Measurements from ENCODE around the gene ETDB. TPM values are rescaled to one million over a fixed set of nuclear protein-coding genes. Genes with fewer than 3 reads are reported as not detected.
"Not testable (repeated sequence)": the region's sequence is repeated elsewhere in the genome, so short reads cannot be mapped to it uniquely, and the experiment has no call there.

The ETDB gene
- not detected in 2 replicates for total RNA-seq

- not testable (repeated sequence) for DNase-seq (ENCODE audit: low read depth in 2 of 2)
These were observed at the start of gene ETDB for GRCh38 chrX:135120056-135120576. TSS of gene ETDB (minus strand) at chrX:135120526. CDS start at chrX:135119261, 1,265 bp downstream.

DNA sequence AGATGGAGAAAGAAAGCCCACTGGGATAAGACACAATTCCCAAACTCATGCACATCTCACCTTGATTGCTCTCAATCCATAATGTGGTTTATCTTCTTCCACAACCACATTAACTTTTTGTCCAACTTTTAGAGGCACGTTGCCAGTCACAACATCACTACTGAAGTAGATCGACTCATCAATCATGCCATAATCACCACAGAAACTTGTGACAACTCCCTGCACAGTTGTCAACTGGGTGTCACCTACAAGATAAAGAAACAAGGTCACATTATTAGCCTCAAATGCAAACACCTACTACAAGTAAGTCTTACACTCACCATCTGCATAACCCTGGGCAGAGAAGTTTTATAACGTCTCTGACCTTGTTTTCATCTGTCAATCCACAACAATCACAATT, 49.2 kb upstream of the ETDB start:
- not testable (repeated sequence) for DNase-seq (ENCODE audit: low read depth in 2 of 2)

DNA sequence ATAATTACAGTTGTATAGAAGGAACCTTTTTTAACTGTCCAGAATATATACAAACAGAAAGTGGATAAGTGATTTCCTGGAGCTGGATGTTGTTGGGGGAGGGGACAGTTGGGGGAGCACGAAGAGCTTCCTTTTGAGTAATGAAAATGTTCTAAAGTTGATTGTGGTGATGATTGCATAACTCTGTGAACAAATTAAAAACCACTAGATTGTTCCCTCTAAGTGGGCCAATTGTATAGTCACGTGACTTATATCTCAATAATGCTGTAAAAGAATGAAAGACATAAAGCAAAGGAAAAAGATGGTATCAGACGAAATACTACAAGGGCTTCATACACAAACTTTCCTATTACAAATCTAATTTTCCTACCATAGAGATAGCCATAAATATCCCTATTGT, 48.2 kb upstream of the ETDB start:
- no peak for DNase-seq (ENCODE audit: low read depth in 2 of 2)

DNA sequence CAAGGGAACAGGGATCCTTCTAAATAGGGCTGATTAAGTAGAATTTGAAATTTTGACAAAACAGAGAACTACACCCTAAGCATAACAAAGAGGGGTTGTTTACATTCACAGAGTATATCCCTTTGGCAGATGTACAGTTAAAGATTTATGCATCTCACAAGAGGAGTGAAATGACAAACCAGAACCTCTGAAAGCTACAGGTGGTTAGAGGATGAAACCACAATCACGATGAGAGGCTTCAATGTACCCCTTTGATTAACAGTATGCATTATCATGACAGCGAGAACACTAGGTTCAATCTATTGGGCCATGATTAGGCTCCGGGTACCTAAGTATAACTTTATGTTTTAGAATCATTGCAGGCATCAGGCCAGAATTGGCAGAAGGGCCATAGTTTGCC, 34.4 kb upstream of the ETDB start:
- not testable (repeated sequence) for DNase-seq (ENCODE audit: low read depth in 2 of 2)

- DNase-seq (ENCODE audit: low read depth in 2 of 2), result not testable (repeated sequence)
These were observed 5.8 kb upstream of the ETDB start for GRCh38 chrX:135126145-135126544.

- not testable (repeated sequence) for DNase-seq (ENCODE audit: low read depth in 2 of 2)
These were observed 4.3 kb downstream of the ETDB start for GRCh38 chrX:135116064-135116463.

GRCh38 chrX:135114392-135114791, 5.9 kb downstream of the ETDB start:
- no peak for DNase-seq (ENCODE audit: low read depth in 2 of 2)

DNA sequence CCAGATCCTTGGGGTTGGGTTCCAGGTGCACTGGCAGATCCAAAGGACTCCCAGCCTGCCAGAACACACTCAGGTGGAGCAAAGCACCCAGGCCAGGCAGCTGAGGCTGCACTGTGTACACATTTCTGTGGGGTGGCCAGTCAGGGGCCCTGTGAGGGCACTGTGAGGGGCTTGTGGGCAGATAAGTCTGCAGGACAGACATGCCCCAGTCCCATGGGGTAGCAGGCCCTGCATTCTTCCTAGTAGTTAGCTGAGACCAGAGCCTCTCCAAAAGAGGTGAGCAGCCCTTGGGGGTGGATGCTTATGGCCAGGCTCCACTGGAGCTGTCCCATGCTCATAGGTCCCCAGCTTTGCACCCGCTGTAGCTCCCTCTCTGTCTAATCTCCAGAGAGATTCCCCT, 7.6 kb downstream of the ETDB start:
- DNase-seq (ENCODE audit: low read depth in 2 of 2), result no peak

DNA sequence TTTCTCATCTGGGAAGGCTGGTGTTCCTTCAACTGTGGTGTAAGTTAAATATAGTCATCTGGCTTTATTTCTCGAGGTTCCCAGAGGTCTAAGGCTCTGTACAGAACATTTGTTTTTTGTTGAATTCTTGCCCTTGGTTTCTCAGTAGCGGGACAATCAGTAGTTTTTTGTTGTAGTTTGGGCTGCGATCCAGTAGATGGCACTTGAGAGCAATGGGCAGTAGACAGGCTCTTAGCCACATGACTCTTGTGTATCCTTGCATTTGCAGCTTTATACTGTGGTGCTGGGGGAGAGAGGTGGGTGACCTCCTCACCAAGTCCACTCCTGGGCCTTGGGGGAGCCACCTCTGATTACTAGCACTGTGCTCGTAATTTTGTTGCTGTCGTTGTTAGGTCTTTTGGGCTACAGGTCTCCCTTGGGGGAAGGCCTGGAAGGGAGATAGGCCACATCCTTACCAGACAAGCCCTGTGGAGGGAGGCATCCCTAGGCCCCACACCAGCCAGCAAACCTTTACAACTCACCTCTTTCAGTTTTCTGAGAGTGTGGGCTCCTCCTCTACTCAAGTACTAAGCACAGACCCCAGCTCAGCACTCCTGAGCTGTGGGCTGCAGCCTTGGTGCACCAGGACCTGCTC, 8.1 kb downstream of the ETDB start:
- DNase-seq (ENCODE audit: low read depth in 2 of 2), result peak; percentile 16 to 25

DNA sequence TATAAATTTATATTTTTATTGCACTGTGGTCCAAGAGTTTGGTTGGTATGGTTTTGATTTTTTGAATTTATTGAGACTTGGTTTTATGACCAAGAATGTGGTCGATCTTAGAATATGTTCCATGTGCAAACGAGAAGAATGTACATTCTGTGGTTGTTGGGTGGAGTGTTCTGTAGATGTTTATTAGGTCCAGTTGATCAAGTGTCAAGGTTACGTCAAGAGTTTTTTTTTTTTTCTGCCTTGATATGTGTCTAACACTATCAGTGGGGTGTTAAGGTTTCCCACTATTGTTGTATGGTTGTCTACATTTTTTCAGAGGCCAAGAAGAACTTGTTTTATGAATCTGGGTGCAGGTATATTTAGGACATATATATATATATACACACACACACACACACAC, 10.8 kb downstream of the ETDB start:
- no peak for DNase-seq (ENCODE audit: low read depth in 2 of 2)

- no peak for DNase-seq (ENCODE audit: low read depth in 2 of 2)
These were observed 20.9 kb downstream of the ETDB start for GRCh38 chrX:135099493-135099783.

- DNase-seq (ENCODE audit: low read depth in 2 of 2), result not testable (repeated sequence)
These were observed 23.1 kb downstream of the ETDB start for GRCh38 chrX:135097196-135097744.

GRCh38 chrX:135095715-135096114, 24.6 kb downstream of the ETDB start:
- no peak for DNase-seq (ENCODE audit: low read depth in 2 of 2)

DNA sequence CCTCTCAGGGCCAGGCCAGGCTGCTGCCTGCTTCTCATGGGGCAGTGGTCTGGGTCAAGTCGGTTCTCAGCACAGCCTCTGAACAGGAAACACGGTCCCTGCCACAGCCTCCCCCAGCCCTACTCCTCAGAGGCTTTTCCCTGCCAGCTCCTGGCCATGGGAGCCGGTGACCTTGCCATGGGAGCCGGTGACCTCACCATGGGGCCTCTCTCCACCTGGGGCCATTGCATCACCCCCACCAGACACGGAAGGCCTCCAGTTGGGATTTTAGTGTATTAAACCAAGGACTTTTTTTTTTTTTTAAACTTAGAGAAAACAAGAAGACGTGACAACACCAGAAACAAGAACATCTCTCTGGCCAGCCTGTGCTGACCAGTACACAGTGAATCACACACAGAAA, 25.6 kb downstream of the ETDB start:
- DNase-seq (ENCODE audit: low read depth in 2 of 2), result no peak

GRCh38 chrX:135089126-135089525, 31.2 kb downstream of the ETDB start:
- no peak for DNase-seq (ENCODE audit: low read depth in 2 of 2)

- DNase-seq (ENCODE audit: low read depth in 2 of 2), result no peak
These were observed 32.5 kb downstream of the ETDB start for GRCh38 chrX:135087867-135088266.

DNA sequence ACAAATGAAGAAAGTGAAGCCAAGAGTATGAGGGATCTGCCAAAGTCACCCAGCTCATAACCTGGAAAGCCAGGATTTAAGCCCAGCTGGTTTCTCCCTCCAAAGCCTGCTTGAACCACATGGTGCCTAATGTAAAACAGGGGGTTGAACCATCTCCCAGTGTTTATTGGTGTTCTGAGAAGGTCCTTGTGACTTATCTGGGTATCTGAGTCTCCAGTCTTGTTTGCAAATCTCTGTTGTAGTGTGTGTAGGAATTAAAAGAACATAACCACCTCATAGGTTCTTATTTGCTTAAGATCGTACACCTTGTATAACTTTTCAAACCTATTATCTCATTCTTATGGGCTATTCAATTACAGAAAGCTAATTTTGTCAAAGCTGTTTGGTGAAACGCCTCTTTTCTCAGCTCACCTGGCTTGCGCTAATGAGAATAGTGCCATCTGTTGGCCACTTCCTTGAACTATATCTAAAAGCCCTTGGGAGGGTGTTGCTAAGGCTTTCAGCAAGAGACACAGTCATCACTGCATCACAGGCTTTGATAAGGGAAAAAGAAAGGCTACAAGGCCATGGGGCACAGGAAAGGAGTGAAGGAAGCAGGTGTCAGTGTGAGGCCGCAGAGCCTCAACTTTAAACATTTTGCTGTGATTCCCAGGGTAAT, 34.0 kb downstream of the ETDB start:
- DNase-seq (ENCODE audit: low read depth in 2 of 2), result peak; percentile 44 to 54

GRCh38 chrX:135081693-135082404, 38.5 kb downstream of the ETDB start:
- no peak for DNase-seq (ENCODE audit: low read depth in 2 of 2)
